LHCN-M2 (cell line): ENCODE data around the gene TMPRSS12. TPM values are rescaled to one million over a fixed set of nuclear protein-coding genes. Genes with fewer than 3 reads are reported as not detected.
"Not testable (repeated sequence)": the region's sequence is repeated elsewhere in the genome, so short reads cannot be mapped to it uniquely, and the experiment has no call there.

Experiments
- DNase-seq: peaks from one replicate; pipeline ENCODE4 v3.0.0-alpha.2; 2012; ENCODE audit warnings: low read depth
- total RNA-seq: library from RNA; depleted of rRNA; stranded (reverse); fragments of >200 nt; gene quantifications from 2 replicates; pipeline ENCODE4 v1.2.3, GENCODE V29; 2014

TMPRSS12 gene
- total RNA-seq, 1 experiment from 2014 or later = not detected

- DNase-seq = not testable (repeated sequence)
These were observed 13.0 kb downstream of the TMPRSS12 start for GRCh38 chr12:50855679-50856078.

DNA sequence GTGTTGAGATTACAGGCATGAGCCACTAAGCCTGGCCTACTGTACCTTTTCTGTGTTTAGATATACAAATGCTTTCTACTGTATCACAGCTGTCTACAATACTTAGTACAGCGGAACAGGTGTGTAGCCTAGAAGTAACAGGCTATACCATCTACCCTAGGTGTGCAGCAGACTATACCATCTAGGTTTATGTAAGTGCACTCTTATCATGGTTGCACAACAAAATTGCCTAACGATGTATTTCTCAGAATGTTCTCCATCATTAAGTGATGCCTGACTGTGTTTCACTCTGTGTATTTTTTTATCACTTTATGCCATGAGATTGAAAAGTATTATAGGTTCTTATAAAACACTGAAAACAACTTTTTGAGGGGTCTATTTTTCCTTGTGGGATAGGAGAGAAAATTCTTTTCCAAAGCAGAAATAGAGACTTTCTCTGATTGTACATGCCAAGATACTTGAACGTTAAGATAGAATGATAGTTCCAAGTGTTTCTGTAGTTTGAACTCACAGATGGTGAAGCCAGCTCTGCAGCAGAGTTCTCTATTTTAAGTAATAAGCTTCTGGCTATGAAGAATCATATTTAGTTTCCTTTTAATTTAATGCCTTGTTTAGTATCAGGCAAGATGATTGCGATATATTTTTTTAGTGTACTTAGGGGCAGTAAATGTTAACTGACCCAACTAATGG, 17.0 kb downstream of the TMPRSS12 start:
- no peak for DNase-seq

DNA sequence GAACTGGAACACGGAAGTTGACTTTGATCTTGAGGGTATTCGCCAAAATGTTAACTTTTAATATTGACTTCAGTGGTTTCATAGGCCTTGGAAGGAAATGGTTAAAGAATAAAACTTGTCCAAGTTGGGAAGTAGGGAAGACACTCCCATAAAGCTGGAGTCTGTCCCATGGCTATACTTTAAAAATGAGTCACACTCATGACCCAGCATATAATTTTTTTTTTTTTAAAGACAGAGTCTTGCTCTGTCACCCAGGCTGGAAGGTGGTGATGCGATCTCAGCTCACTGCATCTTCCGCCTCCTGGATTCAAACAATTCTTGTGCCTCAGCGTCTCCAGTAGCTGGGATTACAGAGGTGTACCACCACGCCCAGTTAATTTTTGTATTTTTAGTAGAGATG, 19.6 kb downstream of the TMPRSS12 start:
- DNase-seq = peak; percentile 58

DNA sequence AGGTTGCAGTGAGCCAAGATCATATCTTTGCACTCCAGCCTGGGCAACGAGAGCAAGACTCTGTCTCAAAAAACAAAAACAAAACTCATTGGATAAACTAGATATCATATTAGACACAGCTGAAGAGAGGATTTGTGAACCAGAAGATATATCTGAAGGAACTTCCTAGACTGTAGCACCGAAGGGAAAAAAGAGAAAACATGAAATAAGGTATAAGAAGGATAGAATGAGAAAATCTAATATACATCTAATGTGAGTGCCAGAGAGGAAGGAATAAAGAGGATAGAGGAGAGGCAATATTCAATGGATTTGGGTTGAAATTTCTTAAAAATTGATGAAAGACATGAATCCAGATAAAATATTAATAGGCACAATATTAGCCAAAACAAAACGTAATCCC, 22.5 kb downstream of the TMPRSS12 start:
- DNase-seq = no peak

- DNase-seq = not testable (repeated sequence)
These were observed 26.2 kb downstream of the TMPRSS12 start for GRCh38 chr12:50868881-50869280.

DNA sequence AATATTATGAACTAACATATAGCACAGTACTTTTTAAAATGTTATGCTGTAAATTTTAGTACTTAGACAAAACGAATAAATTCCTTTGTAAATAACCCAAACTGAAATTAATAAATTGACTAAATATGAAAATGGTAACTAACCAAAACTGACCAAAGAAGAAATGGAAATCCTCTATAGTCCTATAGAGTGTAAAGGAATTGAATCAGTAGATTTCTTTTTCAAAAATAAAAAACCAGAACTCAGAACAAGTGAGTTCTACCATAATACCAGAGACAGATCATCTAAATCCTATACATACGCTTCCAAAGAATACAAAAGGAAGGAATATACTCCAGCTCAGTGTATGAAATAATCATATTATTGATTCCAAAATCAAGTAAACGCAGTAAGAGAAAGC, 39.8 kb downstream of the TMPRSS12 start:
- no peak for DNase-seq

GRCh38 chr12:50887191-50887590, 44.5 kb downstream of the TMPRSS12 start:
- no peak for DNase-seq

DNA sequence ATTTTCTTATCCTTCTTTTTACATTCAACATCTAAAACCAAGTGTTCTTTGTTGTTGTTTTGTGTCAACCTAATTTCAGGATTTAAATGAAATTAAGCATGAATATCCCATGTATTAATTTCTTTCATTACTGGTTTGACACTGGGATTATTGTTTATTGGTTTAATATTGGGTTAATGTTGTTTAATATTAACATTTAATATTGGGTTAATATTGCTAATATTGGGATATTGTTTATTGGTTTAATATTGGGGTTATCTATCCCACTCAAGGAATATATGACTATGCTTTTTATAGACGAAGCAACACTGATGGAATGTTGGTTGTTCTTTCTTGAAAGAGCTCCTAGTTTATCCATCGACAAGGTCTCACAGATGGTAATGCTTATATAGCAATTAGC, 45.9 kb downstream of the TMPRSS12 start:
- DNase-seq = no peak

- peak; percentile 28 for DNase-seq
These were observed 51.5 kb downstream of the TMPRSS12 start for GRCh38 chr12:50894241-50894640.

GRCh38 chr12:50901685-50902113, 59.0 kb downstream of the TMPRSS12 start:
- no peak for DNase-seq

GRCh38 chr12:50908479-50908878, 65.8 kb downstream of the TMPRSS12 start:
- DNase-seq = not testable (repeated sequence)

- not testable (repeated sequence) for DNase-seq
These were observed 69.6 kb downstream of the TMPRSS12 start for GRCh38 chr12:50912361-50912760.

DNA sequence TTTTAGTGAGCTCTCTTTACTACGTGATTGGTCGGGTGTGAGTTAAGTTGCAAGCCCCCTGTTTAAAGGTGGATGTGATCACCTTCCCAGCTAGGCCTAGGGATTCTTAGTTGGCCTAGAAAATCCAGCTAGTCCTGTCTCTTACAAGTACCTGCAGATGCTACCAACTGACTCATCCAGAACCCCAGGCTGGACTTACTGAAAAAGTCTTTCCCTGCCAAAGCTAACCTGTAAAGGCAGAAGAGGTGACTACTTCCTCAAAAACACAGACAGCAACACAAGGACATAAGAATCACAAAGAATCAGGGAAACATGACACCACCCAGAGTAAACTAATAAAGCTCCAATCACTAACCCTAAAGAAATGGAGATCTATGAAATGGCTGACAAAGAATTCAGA, 70.5 kb downstream of the TMPRSS12 start:
- DNase-seq = no peak

- no peak for DNase-seq
These were observed 72.3 kb downstream of the TMPRSS12 start for GRCh38 chr12:50914872-50915484.

DNA sequence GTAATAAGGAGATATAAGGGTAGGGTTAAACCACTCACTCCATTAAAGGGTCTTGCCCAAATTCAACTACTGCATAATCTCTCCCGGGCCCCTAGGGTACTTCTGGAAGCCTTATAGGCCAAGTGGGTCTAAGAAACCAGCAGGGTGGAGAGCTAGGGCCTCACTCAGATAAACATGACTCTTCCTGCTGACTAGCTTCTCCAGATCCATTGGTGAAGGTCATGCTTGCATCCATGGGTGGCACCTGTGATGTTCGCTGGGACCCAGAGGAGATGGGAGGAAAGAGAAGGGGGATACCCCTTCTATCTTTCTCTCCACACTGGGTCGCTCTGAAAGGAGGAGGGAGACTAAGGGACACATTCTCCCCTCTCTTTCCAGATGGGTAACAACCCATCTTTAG, 73.6 kb downstream of the TMPRSS12 start:
- no peak for DNase-seq

DNA sequence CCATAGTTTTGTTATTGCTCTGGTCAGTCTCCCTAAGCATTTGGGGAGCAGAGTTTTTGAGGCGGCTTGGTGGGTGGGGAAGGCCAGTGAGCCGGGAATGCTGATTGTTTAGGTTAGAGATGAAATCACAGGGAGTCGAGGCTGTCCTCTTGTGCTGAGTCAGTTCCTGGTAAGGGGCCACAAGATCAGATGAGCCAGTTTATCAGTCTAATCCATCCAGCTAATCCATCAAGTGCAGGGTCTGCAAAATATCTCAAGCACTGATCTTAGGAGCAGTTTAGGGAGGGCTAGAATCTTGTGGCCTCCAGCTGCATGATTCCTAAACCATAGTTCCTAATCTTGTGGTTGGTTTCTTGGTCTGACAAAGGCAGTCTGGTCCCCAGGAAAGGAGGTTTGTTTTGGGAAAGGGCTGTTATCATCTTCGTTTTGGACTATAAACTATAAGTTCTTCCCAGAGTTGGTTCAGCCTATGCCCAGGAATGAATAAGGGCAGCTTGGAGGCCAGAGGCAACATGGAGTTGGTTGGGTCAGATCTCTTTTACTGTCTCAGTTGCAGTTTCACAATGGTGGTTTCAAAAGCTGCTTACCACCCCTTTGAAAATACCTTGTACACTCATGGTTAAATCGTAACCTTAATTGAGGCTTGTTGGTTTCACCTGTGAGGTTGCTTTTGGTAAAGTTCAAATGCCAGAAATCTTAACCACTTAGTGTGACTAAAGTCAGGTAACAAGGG, 76.0 kb downstream of the TMPRSS12 start:
- no peak for DNase-seq

- peak; percentile 51 for DNase-seq
These were observed 80.1 kb downstream of the TMPRSS12 start for GRCh38 chr12:50922820-50923219.

- peak; percentile 45 for DNase-seq
These were observed 80.8 kb downstream of the TMPRSS12 start for GRCh38 chr12:50923361-50924130.

GRCh38 chr12:50924131-50924438, 81.4 kb downstream of the TMPRSS12 start:
- no peak for DNase-seq

GRCh38 chr12:50924439-50925341, 82.0 kb downstream of the TMPRSS12 start:
- peak; percentile 97 for DNase-seq

- DNase-seq = no peak
These were observed 82.6 kb downstream of the TMPRSS12 start for GRCh38 chr12:50925342-50925651.
